Measurements from ENCODE around the gene FAM181A.

The FAM181A gene

DNA sequence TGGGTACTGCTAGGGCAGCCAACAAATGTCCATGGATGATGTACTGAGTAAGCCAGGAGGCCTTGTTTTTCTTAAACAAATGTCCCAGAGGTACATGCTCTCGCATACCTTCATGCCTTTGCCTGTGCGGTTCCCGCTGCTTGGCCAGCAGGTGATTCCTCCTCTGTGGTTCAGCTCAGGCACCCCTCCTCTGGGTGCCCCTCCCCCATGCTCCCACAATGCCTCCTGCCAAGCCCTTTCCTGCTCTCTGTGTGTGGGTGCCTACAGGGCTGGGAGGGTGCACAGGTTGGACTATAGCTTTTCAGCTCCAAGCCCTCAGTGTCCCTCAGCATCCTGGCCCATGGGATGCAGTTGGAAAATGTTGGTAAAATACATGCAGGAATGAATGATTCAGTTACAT, 25.7 kb downstream of the FAM181A start:
- no peak for DNase-seq

- DNase-seq: no peak
These were observed 26.1 kb downstream of the FAM181A start for GRCh38 chr14:93953263-93953662.

GRCh38 chr14:93953739-93954515, 26.8 kb downstream of the FAM181A start:
- DNase-seq: no peak

GRCh38 chr14:93954516-93954830, 27.3 kb downstream of the FAM181A start:
- DNase-seq: no peak

DNA sequence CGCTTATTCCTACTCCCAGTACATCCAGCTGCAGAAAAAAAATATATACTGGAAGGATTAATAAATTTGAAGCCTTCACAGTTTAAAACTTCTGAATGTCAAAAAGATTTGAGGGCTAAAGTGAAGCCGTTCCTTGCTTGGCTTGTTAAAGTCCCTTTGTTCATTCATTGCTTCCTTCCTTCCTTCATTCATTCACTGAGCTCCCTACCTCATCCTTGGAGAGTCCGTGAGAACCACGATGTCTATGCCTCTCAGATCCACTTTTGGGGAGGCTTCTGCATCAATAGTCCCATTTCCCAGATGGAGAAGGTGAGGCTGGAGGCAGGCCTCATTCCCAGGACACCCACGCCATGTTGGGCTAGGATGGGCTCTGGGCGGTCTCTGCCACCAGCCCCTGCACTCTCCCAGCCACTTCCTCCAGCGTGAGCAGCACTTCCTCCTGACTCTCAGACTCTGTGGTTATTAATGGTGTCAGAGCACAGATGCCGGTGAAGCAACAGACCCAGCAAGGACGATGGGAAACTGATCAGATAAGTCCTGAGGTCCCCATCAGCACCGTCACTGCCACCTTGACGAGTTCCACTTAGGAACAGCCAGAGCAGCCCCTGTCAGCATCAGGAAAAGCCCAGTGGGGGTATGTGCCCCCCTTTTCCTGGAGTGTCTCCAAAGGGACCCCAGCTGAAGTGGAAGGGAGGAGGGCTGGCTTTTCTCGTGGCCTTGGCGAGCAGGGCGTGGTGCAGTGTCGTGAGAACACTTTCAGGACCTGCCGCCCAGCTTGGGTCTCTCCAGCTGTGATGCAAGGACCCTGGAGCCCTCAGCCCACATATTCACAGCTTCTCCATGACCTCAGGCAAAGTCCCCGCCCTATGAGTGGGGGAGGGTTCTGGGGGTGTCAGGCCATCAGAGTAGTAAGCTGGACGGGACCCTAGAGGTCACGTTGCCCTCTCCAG, 28.0 kb downstream of the FAM181A start:
- peak; percentile 56 for DNase-seq

GRCh38 chr14:93955850-93956481, 28.8 kb downstream of the FAM181A start:
- no peak for DNase-seq

GRCh38 chr14:93956514-93957332, 29.6 kb downstream of the FAM181A start:
- DNase-seq: no peak

DNA sequence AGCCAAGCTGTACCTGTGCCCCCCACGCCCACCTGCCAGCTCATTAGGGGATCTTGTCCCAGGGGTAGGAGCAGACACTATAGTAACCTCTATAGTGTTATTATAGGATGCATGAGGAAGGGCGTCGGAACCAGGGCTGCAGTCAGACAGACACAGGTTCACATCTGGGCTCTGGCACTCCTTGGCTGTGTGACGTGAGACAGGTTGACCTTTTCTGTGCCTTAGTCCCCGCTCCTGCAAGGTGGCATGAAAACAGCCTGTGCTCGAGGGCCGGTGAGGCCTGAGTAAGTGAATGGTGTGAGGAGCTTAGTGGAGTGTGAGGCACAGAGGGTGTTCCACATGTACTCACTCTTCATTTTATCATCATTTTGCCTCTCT, 30.2 kb downstream of the FAM181A start:
- no peak for DNase-seq

GRCh38 chr14:93957751-93958566, 30.8 kb downstream of the FAM181A start:
- DNase-seq: no peak

DNA sequence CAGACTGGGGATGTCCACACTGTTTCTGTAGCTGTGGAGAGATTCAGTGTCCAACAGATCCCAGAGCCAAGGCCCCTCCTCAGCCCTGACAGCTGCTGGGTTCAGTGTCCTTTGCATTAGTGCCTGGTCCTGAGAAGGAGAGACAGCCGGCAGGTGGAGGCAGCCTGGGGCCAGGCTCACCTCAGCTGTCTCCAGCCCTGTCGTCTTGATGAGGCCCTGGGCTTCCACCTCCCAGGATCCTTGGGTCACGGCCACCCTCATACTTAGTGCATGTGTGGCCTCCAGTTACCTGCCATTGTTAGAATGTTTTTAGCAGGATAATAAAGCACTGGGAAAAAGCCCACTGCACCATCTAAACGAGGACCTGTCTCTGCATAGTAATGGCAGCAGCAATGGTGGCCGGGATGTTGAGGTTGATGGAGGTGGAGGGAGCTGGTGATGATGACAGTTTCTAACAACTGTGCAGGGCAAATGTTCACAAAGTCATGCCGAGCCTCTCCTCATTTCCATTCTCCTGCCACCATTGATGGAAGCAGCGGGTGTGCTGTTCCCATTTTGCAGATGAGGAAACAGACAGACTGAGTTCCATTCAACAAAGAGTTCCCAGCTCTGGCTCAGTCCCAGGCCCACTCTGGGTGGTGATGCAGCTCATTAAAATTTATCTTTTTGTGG, 31.6 kb downstream of the FAM181A start:
- no peak for DNase-seq

GRCh38 chr14:93959239-93960107, 32.3 kb downstream of the FAM181A start:
- DNase-seq: peak; percentile 97

DNA sequence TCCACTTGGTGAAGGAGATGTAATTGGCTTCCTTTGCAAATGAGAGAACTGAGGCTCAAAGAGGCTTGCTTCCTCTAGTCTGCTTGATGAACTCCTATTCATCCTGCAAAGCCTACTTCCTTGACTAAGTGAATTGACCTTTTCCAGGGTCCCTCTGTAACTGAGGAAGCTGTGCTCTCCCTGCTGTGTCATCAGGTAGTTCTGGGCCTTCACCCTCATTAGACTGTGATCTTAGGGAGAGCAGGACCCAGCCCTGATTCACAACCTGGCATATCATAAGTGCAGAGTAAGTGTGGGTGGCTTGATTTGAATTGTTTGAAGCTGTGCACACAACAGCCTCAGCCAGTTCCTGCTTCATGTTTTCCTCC, 32.9 kb downstream of the FAM181A start:
- peak; percentile 69 for DNase-seq

DNA sequence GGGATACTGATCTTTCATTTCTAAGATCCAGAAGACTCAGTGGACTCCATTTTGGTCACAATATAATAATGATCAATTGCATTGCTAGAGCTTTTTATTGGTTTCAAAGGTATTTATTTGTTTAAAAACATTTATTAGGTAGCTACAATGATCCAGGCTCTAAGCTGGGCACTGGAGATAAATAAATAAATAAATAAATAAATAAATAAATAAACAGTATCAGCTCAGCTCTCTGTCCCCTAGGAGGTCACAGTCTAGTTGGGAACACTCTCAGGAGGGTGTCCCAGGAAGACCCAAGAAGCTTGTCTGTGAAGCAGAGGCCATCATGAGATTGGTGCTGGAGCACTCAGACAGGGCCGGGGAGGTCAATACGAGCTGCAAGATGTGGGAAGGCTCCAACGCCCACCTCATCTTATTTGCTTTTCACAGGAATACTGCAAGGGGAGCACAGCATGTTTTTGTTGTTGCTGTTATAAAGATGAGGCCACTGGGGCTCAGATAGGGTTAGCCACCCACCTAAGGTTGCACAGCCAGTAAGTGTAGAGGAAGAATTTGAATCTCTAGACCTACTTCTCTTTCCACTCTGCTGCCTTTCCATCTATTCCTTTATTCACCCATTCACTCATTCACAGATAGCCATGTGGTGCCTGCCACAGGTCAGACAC, 33.8 kb downstream of the FAM181A start:
- DNase-seq: no peak

GRCh38 chr14:93961620-93962019, 34.5 kb downstream of the FAM181A start:
- no peak for DNase-seq

- DNase-seq: peak; percentile 63
These were observed 35.8 kb downstream of the FAM181A start for GRCh38 chr14:93962701-93963601.

DNA sequence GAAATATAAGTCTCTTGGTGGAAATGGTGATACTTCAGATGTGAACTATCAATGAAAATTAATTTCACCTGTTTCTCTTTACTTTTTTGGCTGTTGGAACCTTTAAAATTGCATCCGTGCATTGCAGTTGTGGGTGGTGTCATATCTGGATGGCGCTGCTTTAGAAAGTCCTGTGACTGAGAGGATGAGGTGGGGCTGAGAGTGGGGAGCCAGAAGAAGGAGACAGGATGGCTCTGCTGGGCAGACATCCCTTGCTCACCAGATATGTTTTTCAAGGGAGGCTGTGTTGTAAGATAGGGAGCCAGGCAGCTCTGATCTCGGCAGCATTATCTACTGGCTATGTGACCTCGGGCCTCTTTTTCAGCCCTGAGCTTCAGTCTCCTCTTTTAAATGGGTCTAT, 36.5 kb downstream of the FAM181A start:
- DNase-seq: no peak

DNA sequence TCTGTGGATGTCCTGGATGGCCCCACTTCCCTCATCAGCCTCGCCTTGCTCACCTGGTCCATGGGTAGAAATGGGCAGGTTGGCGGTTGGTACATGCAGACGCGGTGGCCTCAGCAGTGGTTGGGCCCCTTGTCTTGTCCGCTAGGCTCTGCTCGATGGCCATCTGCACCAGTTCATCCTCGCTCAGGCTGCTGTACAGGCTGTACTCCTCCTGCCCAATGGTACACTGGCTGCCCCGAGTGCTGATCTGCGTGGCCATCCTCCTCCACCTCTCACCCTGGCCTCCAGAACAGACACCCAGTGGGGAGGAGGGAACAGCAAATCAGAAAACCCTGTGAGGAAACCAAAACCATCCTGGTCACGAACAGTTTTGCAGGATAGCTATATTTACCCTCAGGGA, 37.1 kb downstream of the FAM181A start:
- DNase-seq: no peak

GRCh38 chr14:93964820-93965286, 37.7 kb downstream of the FAM181A start:
- no peak for DNase-seq

Data from activated CD4-positive, alpha-beta T cell treated with anti-CD3 and anti-CD28 coated beads for 48 hours (primary cell).